Kidney (tissue), 14 donors: Measurements from ENCODE around the gene AOPEP. TPM values are rescaled to one million over a fixed set of nuclear protein-coding genes. Genes with fewer than 3 reads are reported as not detected.

Experiments used
- DNase-seq, 5 donors: peaks; one replicate each; pipeline ENCODE4 v3.0.0-alpha.2; 2013 to 2020
- FAIRE-seq: peaks from 2 replicates; lab custom pipeline; 2012; peaks lifted over from hg19 to GRCh38; lab: Jason Lieb, UNC
- H3K27ac ChIP-seq, 2 donors: one replicate each; pipeline ENCODE4 v1.7.0; 2013; ENCODE audit warnings: low read depth in 2 of 2, low read length in 2 of 2, inconsistent platforms in 1 of 2
- H3K27me3 ChIP-seq: one replicate; pipeline ENCODE4 v1.7.1; 2013; ENCODE audit warnings: low read length, inconsistent platforms; ENCODE audit not compliant: control insufficient read depth, insufficient read depth
- H3K36me3 ChIP-seq, 3 donors: one replicate each; pipeline versions ENCODE4 v1.7.0 to v1.7.1; 2013; ENCODE audit warnings: low read length in 3 of 3, control low read depth in 1 of 3, inconsistent platforms in 1 of 3; ENCODE audit not compliant: insufficient read depth in 3 of 3, control insufficient read depth in 2 of 3
- H3K4me1 ChIP-seq, 3 donors: one replicate each; pipeline versions ENCODE4 v1.7.0 to v1.7.1; 2013; ENCODE audit warnings: low read length in 3 of 3, inconsistent platforms in 1 of 3, low read depth in 1 of 3; ENCODE audit not compliant: control insufficient read depth in 2 of 3, insufficient read depth in 2 of 3
- H3K4me3 ChIP-seq, 3 donors: one replicate each; pipeline versions ENCODE4 v1.7.0 to v1.8.1; 2013; ENCODE audit warnings: low read length in 3 of 3, control low read depth in 1 of 3, inconsistent platforms in 1 of 3
- H3K9ac ChIP-seq, 3 donors: one replicate each; pipeline versions ENCODE4 v1.7.0 to v1.7.1; 2013; ENCODE audit warnings: low read length in 3 of 3, control low read depth in 1 of 3, inconsistent platforms in 1 of 3
- H3K9me3 ChIP-seq, 3 donors: one replicate each; pipeline versions ENCODE4 v1.7.0 to v1.7.1; 2013; ENCODE audit warnings: low read length in 3 of 3, control low read depth in 1 of 3, inconsistent platforms in 1 of 3; ENCODE audit not compliant: control insufficient read depth in 2 of 3, insufficient read depth in 1 of 3
- CTCF ChIP-seq: IDR thresholded peaks from 3 replicates; pipeline ENCODE4 v1.5.1; 2012; ENCODE audit warnings: mild to moderate bottlenecking, moderate library complexity, borderline replicate concordance; ENCODE audit not compliant: insufficient read depth; ENCODE audit errors: extremely low read depth
- intact Hi-C: fragments of 100-400 bp; cut with DNase I; formaldehyde crosslinking; loops from one replicate; pipeline ENCODE4 v1.11.1; 2022
- polyA plus RNA-seq: library from polyadenylated mRNA; stranded (reverse); fragments of 350-450 nt; fragmentation: Illumina TruSeq; extraction: RNeasy Lipid Tissue Mini Kit (QIAGEN cat#74804); gene quantifications from one replicate; pipeline ENCODE4 v1.2.3, GENCODE V29; 2014; ENCODE audit warnings: low read depth, low replicate concordance; ENCODE audit not compliant: insufficient read depth
- total RNA-seq: library from RNA; stranded (reverse); fragmentation: NEBNext Ultra II Directional; extraction: Animal tissue kit (Norgen Biotek cat#: 25700); gene quantifications from one replicate; pipeline ENCODE4 v1.2.1, GENCODE V29; 2021
- donor health status: control.
- donor health status: control.
- donor health status: control.
- donor health status: control.
- donor health status: control.
- donor health status: DM: yes; HTN: yes; CAD: no.
- donor health status: Normal renal cell carcinoma (clear cell type).

AOPEP gene
- total and polyA plus RNA-seq, 2 donors from 2014 or later = 52.2 to 119 TPM

GRCh38 chr9:95075700-95076099 lies 349.2 kb downstream of the AOPEP start:
- H3K27ac ChIP-seq = no peak overlapping the region

DNA sequence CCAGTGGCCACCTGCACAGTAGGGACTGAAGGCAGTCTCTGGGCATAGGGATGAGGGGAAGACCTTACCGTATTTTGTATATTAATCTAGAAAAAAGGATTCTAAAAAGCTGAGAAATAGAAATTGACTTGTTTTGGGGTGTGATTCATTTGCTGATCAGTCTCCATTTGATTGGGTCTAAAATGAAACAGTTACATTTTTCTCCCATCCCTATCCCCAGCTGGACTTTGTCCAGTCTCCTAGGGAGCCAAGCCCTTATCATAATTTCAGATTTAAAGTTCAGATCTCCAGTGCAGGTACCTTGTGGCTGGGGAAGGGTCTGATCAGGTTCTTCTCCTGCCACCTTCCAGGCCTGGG lies 350.2 kb downstream of the AOPEP start:
- Histone ChIP-seq H3K4me1 (peaks cover 4 to 38% (median 25%) of the 10 kb centered on the region in 3 donors), H3K27ac (peak overlapping the region in 1 of 2 donors; percentile 8), H3K27me3 (no peaks in the 10 kb centered on the region), H3K9ac (no peak overlapping the region), H3K9me3 (no peaks in the 10 kb centered on the region), H3K4me3 (no peak overlapping the region), H3K36me3 (peaks cover 4 to 31% (median 13%) of the 10 kb centered on the region in 3 donors)
- intact Hi-C loops = no loop called here
- TF ChIP-seq CTCF = no peak
- no peak for FAIRE-seq
- no peak for DNase-seq

More at GRCh38 chr9:95075700-95076099, 349.2 kb downstream of the AOPEP start:
- Histone ChIP-seq H3K36me3 (peaks cover 4 to 25% (median 7%) of the 10 kb centered on the region in 3 donors), H3K4me1 (peaks cover 4 to 42% (median 34%) of the 10 kb centered on the region in 3 donors), H3K9ac (peak overlapping the region in 1 of 3 donors; percentile 1), H3K27me3 (no peaks in the 10 kb centered on the region), H3K9me3 (no peaks in the 10 kb centered on the region), H3K4me3 (no peak overlapping the region)
- DNase-seq (peak in 2 of 5 donors; percentile 5 to 27), FAIRE-seq (no peak)
- intact Hi-C loops = no loop called here
- TF ChIP-seq CTCF = no peak

GRCh38 chr9:95077053-95077765 lies 350.7 kb downstream of the AOPEP start:
- no peak for TF ChIP-seq CTCF
- DNase-seq (peak in 1 of 5 donors; percentile 37), FAIRE-seq (no peak)
- Histone ChIP-seq H3K9me3 (no peaks in the 10 kb centered on the region), H3K27me3 (no peaks in the 10 kb centered on the region), H3K4me3 (no peak overlapping the region), H3K27ac (peak overlapping the region in 1 of 2 donors; percentile 8), H3K9ac (no peak overlapping the region), H3K4me1 (peaks cover 4 to 33% (median 19%) of the 10 kb centered on the region in 3 donors), H3K36me3 (peaks cover 4 to 31% (median 18%) of the 10 kb centered on the region in 3 donors)
- intact Hi-C loops = no loop called here
